Stimulated activated CD4-positive, alpha-beta T cell treated with anti-CD3 and anti-CD28 coated beads, TNF-alpha, amount 100 ng/mL, for 4 hours (primary cell): Measurements from ENCODE around the gene RIPK1.
"Not testable (repeated sequence)": the region's sequence is repeated elsewhere in the genome, so short reads cannot be mapped to it uniquely, and the experiment has no call there.

ENCODE experiments used
- DNase-seq, 3 experiments: peaks; one replicate each; pipeline ENCODE4 v3.0.0-alpha.2; 2020; ENCODE audit warnings: low read depth in 3 of 3

Gene RIPK1

GRCh38 chr6:3136292-3137011 is 68.2 kb downstream of the RIPK1 start:
- DNase-seq = no peak

- no peak for DNase-seq
These were observed 68.9 kb downstream of the RIPK1 start for GRCh38 chr6:3137057-3137777.

GRCh38 chr6:3137873-3138272 is 69.6 kb downstream of the RIPK1 start:
- not testable (repeated sequence) for DNase-seq

- DNase-seq = no peak
These were observed 70.0 kb downstream of the RIPK1 start for GRCh38 chr6:3138341-3138740.

GRCh38 chr6:3139090-3139903 is 71.0 kb downstream of the RIPK1 start:
- no peak for DNase-seq

GRCh38 chr6:3140201-3140600 is 71.9 kb downstream of the RIPK1 start:
- DNase-seq = no peak

GRCh38 chr6:3142536-3142935 is 74.2 kb downstream of the RIPK1 start:
- no peak for DNase-seq

GRCh38 chr6:3143158-3143557 is 74.9 kb downstream of the RIPK1 start:
- no peak for DNase-seq

- DNase-seq = no peak
These were observed 76.3 kb downstream of the RIPK1 start for GRCh38 chr6:3144571-3144970.

GRCh38 chr6:3147914-3148757 is 79.8 kb downstream of the RIPK1 start:
- no peak for DNase-seq

GRCh38 chr6:3151691-3152090 is 83.4 kb downstream of the RIPK1 start:
- no peak for DNase-seq

- DNase-seq = no peak
These were observed 84.4 kb downstream of the RIPK1 start for GRCh38 chr6:3152689-3153088.

GRCh38 chr6:3155416-3155815 is 87.1 kb downstream of the RIPK1 start:
- not testable (repeated sequence) for DNase-seq

GRCh38 chr6:3156184-3157130 is 88.2 kb downstream of the RIPK1 start:
- not testable (repeated sequence) for DNase-seq

- DNase-seq = peak; percentile 82 to 85 (median 83)
These were observed 89.0 kb downstream of the RIPK1 start, which contains the start of gene TUBB2A for GRCh38 chr6:3157131-3157933. Gene TUBB2A, minus strand, starts transcription at chr6:3157544. Its CDS starts 81 bp downstream, at chr6:3157463.

GRCh38 chr6:3159805-3160781 is 91.8 kb downstream of the RIPK1 start:
- DNase-seq = peak in 2 of 3 experiments; percentile 46 to 58

- DNase-seq = no peak
These were observed 93.8 kb downstream of the RIPK1 start for GRCh38 chr6:3162067-3162497.
